ENCODE results near the gene SYNDIG1L. TPM values are rescaled to one million over a fixed set of nuclear protein-coding genes. Genes with fewer than 3 reads are reported as not detected.

Gene SYNDIG1L
- total and polyA plus RNA-seq, 4 donors, result 0.08 TPM; not detected in 3

GRCh38 chr14:74395094-74395493 is 30.9 kb downstream of the SYNDIG1L start:
- Histone ChIP-seq H3K4me3 (ENCODE audit: low read depth in 1 of 3, low read length in 3 of 3) (no peak overlapping the region), H3K9ac (ENCODE audit: low read depth in 1 of 2, low read length in 2 of 2) (no peak overlapping the region), H3K9me3 (ENCODE audit: control insufficient read depth in 4 of 4, low read length in 3 of 4) (no peaks in the 10 kb centered on the region), H3K36me3 (ENCODE audit: control insufficient read depth in 4 of 4, insufficient read depth in 3 of 4, low read depth in 1 of 4, low read length in 3 of 4) (no peaks in the 10 kb centered on the region), H3K27ac (ENCODE audit: low read depth in 1 of 2, low read length in 2 of 2) (no peak overlapping the region), H3K4me1 (ENCODE audit: control insufficient read depth in 4 of 4, insufficient read depth in 4 of 4, low read length in 3 of 4) (no peaks in the 10 kb centered on the region), H3K27me3 (ENCODE audit: control insufficient read depth in 4 of 4, insufficient read depth in 4 of 4, low read length in 3 of 4) (peaks cover 0 to 4% (median 2%) of the 10 kb centered on the region in 4 donors)
- DNase-seq (ENCODE audit: low spot score), result no peak
- TF ChIP-seq SP1 (IDR thresholded peaks at IDR 0.05), result no peak
- 57% methylated on average over 4 of the region's 4 CpGs for WGBS

GRCh38 chr14:74394549-74394948 is 31.5 kb downstream of the SYNDIG1L start:
- Histone ChIP-seq H3K9me3 (ENCODE audit: control insufficient read depth in 4 of 4, low read length in 3 of 4) (no peaks in the 10 kb centered on the region), H3K4me3 (ENCODE audit: low read depth in 1 of 3, low read length in 3 of 3) (no peak overlapping the region), H3K27ac (ENCODE audit: low read depth in 1 of 2, low read length in 2 of 2) (no peak overlapping the region), H3K36me3 (ENCODE audit: control insufficient read depth in 4 of 4, insufficient read depth in 3 of 4, low read depth in 1 of 4, low read length in 3 of 4) (no peaks in the 10 kb centered on the region), H3K27me3 (ENCODE audit: control insufficient read depth in 4 of 4, insufficient read depth in 4 of 4, low read length in 3 of 4) (peaks cover 0 to 4% (median 2%) of the 10 kb centered on the region in 4 donors), H3K4me1 (ENCODE audit: control insufficient read depth in 4 of 4, insufficient read depth in 4 of 4, low read length in 3 of 4) (no peaks in the 10 kb centered on the region), H3K9ac (ENCODE audit: low read depth in 1 of 2, low read length in 2 of 2) (no peak overlapping the region)
- no peak for TF ChIP-seq RXRA (IDR thresholded peaks at IDR 0.05)
- TF ChIP-seq RAD21 (IDR thresholded peaks at IDR 0.05), result no peak
- no peak for TF ChIP-seq HNF4G (IDR thresholded peaks at IDR 0.05)
- no peak for TF ChIP-seq HNF4A (conservative IDR thresholded peaks at IDR 0.05)
- no peak for TF ChIP-seq MAX (IDR thresholded peaks at IDR 0.05)
- no peak for TF ChIP-seq JUND (IDR thresholded peaks at IDR 0.05)
- no peak for TF ChIP-seq ZBTB33 (IDR thresholded peaks at IDR 0.05)
- no peak for TF ChIP-seq FOXA1 (IDR thresholded peaks at IDR 0.05)
- TF ChIP-seq TAF1 (conservative IDR thresholded peaks at IDR 0.05), result no peak
- TF ChIP-seq GABPA (IDR thresholded peaks at IDR 0.05 in 1 of 2, conservative IDR thresholded peaks at IDR 0.05 in 1 of 2), result no peak
- TF ChIP-seq CTCF (IDR thresholded peaks at IDR 0.05; ENCODE audit: low read depth, low read length, missing input control), result no peak
- TF ChIP-seq SP1 (IDR thresholded peaks at IDR 0.05), result no peak
- TF ChIP-seq REST (IDR thresholded peaks at IDR 0.05), result no peak
- no peak for TF ChIP-seq ATF3 (IDR thresholded peaks at IDR 0.05)
- TF ChIP-seq NR2F2 (IDR thresholded peaks at IDR 0.05), result no peak
- TF ChIP-seq EGR1 (IDR thresholded peaks at IDR 0.05; ENCODE audit: low read depth in 2 of 2), result no peak
- no peak for TF ChIP-seq YY1 (IDR thresholded peaks at IDR 0.05)
- TF ChIP-seq FOXA2 (IDR thresholded peaks at IDR 0.05), result no peak
- 43% methylated on average over 2 of the region's 2 CpGs for WGBS
- no peak for DNase-seq (ENCODE audit: low spot score)
